H1 (cell line): ENCODE measurements around the gene SMAD7. TPM values are rescaled to one million over a fixed set of nuclear protein-coding genes. Genes with fewer than 3 reads are reported as not detected.

ENCODE experiments used
- CBX5 ChIP-seq: fragments of 300-800, 300-1000 bp; sonication (generic); IDR thresholded peaks from 2 replicates; pipeline ENCODE4 v1.7.1; 2016; ENCODE audit warnings: antibody characterized with exemption, low read length, low read depth
- HDAC2 ChIP-seq, 2 experiments: fragments of 300-600 bp in 1 of 2; sonication (generic) in 1 of 2; IDR thresholded peaks; 2 replicates each; pipeline ENCODE4 v1.6.1; 2011 to 2012; ENCODE audit warnings: low read depth in 2 of 2, low read length in 2 of 2, mild to moderate bottlenecking in 2 of 2, moderate library complexity in 2 of 2, borderline replicate concordance in 1 of 2, inconsistent platforms in 1 of 2
- TBP ChIP-seq: IDR thresholded peaks from 2 replicates; pipeline ENCODE4 v1.6.1; 2011; ENCODE audit warnings: low read depth, low read length, improper control_type of control experiment
- polyA plus RNA-seq, 7 experiments: library from polyadenylated mRNA; depleted of rRNA in 3 of 7; stranded (reverse) in 5 of 7; unstranded in 2 of 7; fragments of >200 nt in 5 of 7; fragments of 200-250 nt in 2 of 7; gene quantifications; 1 replicate in 5 of 7; 2 replicates in 1 of 7; 4 replicates in 1 of 7; pipeline versions ENCODE4 v1.2.1 to v1.2.3, GENCODE V29; 2011 to 2013; ENCODE audit warnings: missing spikeins in 2 of 7, mixed read lengths in 2 of 7
- total RNA-seq: library from RNA; stranded (reverse); fragmentation: NEBNext Ultra II Directional; extraction: Animal tissue kit (Norgen Biotek cat#: 25700); gene quantifications from 2 replicates; pipeline ENCODE4 v1.2.1, GENCODE V29; 2021

SMAD7 gene
- total and polyA plus RNA-seq, 2 of the 8 experiments (the other 6 are each of a cell fraction or from before 2014, with no cell fraction given), result 6.5 to 15.5 TPM

- TF ChIP-seq CBX5 (no peak), TBP (no peak), HDAC2 (IDR thresholded peaks at IDR 0.05; ENCODE audit: borderline replicate concordance in 1 of 2, low read depth in 2 of 2, low read length in 2 of 2) (no peak)
These were observed 31.5 kb upstream of the SMAD7 start (continued) for GRCh38 chr18:48982266-48982665.
